GM12878 (cell line): ENCODE data around the gene ZG16. TPM values are rescaled to one million over a fixed set of nuclear protein-coding genes. Genes with fewer than 3 reads are reported as not detected.

ENCODE experiments used
- ATAC-seq: fragments of 200-7000 bp; cut with Tn5 transposase; 3 replicates; pipeline ENCODE4 v1.9.1; 2020; ENCODE audit warnings: mild to moderate bottlenecking, moderate library complexity
- BruUV-seq: library from RNA; stranded (reverse); fragments of 400-500 nt; replicated peaks from 2 replicates; lab custom pipeline; 2021; lab: Mats Ljungman, UMichigan
- CTCF ChIA-PET: fragments of 300-600 bp; sonication (Branson Sonifier 250); formaldehyde crosslinking; extraction: SDS; loops from one replicate; lab custom pipeline; 2021; ENCODE audit warnings: inconsistent platforms; lab: Yijun Ruan, JAX
- POLR2A ChIA-PET: fragments of 350-600 bp; formaldehyde crosslinking; extraction: SDS; loops from one replicate; lab custom pipeline; 2021; ENCODE audit warnings: inconsistent platforms; lab: Charles Lee
- RAD21 ChIA-PET: fragments of 300-600 bp; sonication (Branson Sonifier 250); formaldehyde crosslinking; loops from one replicate; lab custom pipeline; 2023; ENCODE audit warnings: antibody characterized with exemption; ENCODE audit not compliant: unreplicated experiment; lab: Charles Lee
- SMC1A ChIA-PET: fragments of 300-600 bp; sonication (Branson Sonifier 250); formaldehyde crosslinking; loops from one replicate; lab custom pipeline; 2023; ENCODE audit not compliant: unreplicated experiment, uncharacterized antibody; lab: Charles Lee
- DNase-seq: peaks from one replicate; pipeline ENCODE4 v3.0.0-alpha.2; 2011; ENCODE audit warnings: low read depth, low spot score
- FAIRE-seq: peaks from 3 replicates; lab custom pipeline; 2011; peaks lifted over from hg19 to GRCh38; lab: Jason Lieb, UNC
- H2AFZ ChIP-seq: 2 replicates; pipeline ENCODE4 v1.6.0; 2011; ENCODE audit warnings: low read depth, low read length, control low read depth; ENCODE audit not compliant: control insufficient read depth
- H3K27ac ChIP-seq: 2 replicates; pipeline ENCODE4 v1.5.1; 2011; ENCODE audit warnings: control low read depth; ENCODE audit not compliant: control insufficient read depth, insufficient read depth
- H3K27me3 ChIP-seq, 2 experiments: replicated peaks in 1 of 2; 2 replicates each; pipeline versions ENCODE4 v1.6.0 to v1.6.1; 2011; ENCODE audit warnings: low read length in 1 of 2; ENCODE audit not compliant: control insufficient read depth in 2 of 2, insufficient read depth in 2 of 2
- H3K36me3 ChIP-seq, 2 experiments: 2 replicates each; pipeline ENCODE4 v1.5.1; 2011; ENCODE audit warnings: low read length in 1 of 2; ENCODE audit not compliant: control insufficient read depth in 2 of 2, insufficient read depth in 2 of 2
- H3K4me1 ChIP-seq: 2 replicates; pipeline ENCODE4 v1.6.1; 2011; ENCODE audit warnings: mild to moderate bottlenecking, low read length, moderate library complexity, mixed read lengths; ENCODE audit not compliant: control insufficient read depth, insufficient read depth
- H3K4me2 ChIP-seq: 2 replicates; pipeline ENCODE4 v1.6.0; 2011; ENCODE audit warnings: control low read depth; ENCODE audit not compliant: control insufficient read depth, insufficient read depth
- H3K4me3 ChIP-seq: fragments of 200-600 bp; sonication (generic); 2 replicates; pipeline ENCODE4 v1.5.1; 2016
- H3K79me2 ChIP-seq: 2 replicates; pipeline ENCODE4 v1.6.0; 2011; ENCODE audit warnings: low read length; ENCODE audit not compliant: control insufficient read depth, insufficient read depth
- H3K9ac ChIP-seq: 2 replicates; pipeline ENCODE4 v1.8.0; 2011; ENCODE audit warnings: low read length, control low read depth, mixed read lengths; ENCODE audit not compliant: control insufficient read depth, insufficient read depth
- H3K9me3 ChIP-seq: replicated peaks from 3 replicates; pipeline ENCODE4 v1.5.1; 2011; ENCODE audit warnings: mild to moderate bottlenecking, low read length; ENCODE audit not compliant: control insufficient read depth, insufficient read depth
- H4K20me1 ChIP-seq: 2 replicates; pipeline ENCODE4 v1.6.0; 2011; ENCODE audit not compliant: control insufficient read depth, insufficient read depth
- IRF5 ChIP-seq: fragments of 450-650 bp; IDR thresholded peaks from 2 replicates; pipeline ENCODE4 v1.6.1; 2017; ENCODE audit warnings: borderline replicate concordance
- PAX5 ChIP-seq: IDR thresholded peaks from 2 replicates; pipeline ENCODE4 v1.6.1; 2011; ENCODE audit warnings: low read depth, low read length, borderline replicate concordance
- PAX8 ChIP-seq: fragments of 450-650 bp; IDR thresholded peaks from 2 replicates; pipeline ENCODE4 v1.6.1; 2017; ENCODE audit warnings: mild to moderate bottlenecking, moderate library complexity
- RB1 ChIP-seq: fragments of 450-650 bp; formaldehyde crosslinking; IDR thresholded peaks from 2 replicates; pipeline ENCODE4 v1.6.1; 2017; ENCODE audit warnings: mild to moderate bottlenecking, borderline replicate concordance
- WGBS: methylation state at CpG from one replicate; pipeline ENCODE4 v1.1.6; 2016; ENCODE audit warnings: low lambda C conversion rate; ENCODE audit not compliant: insufficient replicate concordance, insufficient coverage; ENCODE audit errors: missing lambda C conversion rate; 5-methylcytosine and 5-hydroxymethylcytosine counted together
- in situ Hi-C: fragments of 300-500 bp; cut with MboI; formaldehyde crosslinking; loops from 9 replicates; pipeline ENCODE4 v1.14.3; 2018; ENCODE audit warnings: mixed read lengths
- intact Hi-C: fragments of 100-400 bp; cut with micrococcal nuclease; formaldehyde crosslinking; loops from one replicate; pipeline ENCODE4 v1.14.2; 2022; ENCODE audit not compliant: unreplicated experiment
- polyA plus RNA-seq, 11 experiments: library from polyadenylated mRNA; depleted of rRNA in 4 of 11; unstranded in 6 of 11; stranded (reverse) in 5 of 11; fragments of >200 nt; fragmentation: Nextera tagmentation in 4 of 11; fragmentation: Illumina TruSeq in 1 of 11; extraction: Ambion mirVana in 4 of 11; extraction: Trizol in 1 of 11; gene quantifications; 1 replicate in 1 of 11; 2 replicates in 10 of 11; pipeline versions ENCODE4 v1.2.1 to v1.2.3, GENCODE V29; 2011 to 2016; ENCODE audit warnings: inconsistent platforms in 2 of 11, missing spikeins in 2 of 11, low read depth in 1 of 11
- total RNA-seq, 4 experiments: library from RNA; depleted of rRNA in 3 of 4; stranded (reverse); fragments of >200 nt in 3 of 4; fragmentation: Illumina TruSeq in 1 of 4; extraction: Trizol in 1 of 4; gene quantifications; 2 replicates each; pipeline versions ENCODE4 v1.2.1 to v1.2.3, GENCODE V29; 2013 to 2021

ZG16 gene
- total and polyA plus RNA-seq, 10 of the 15 experiments (the other 5 are each of a cell fraction or from before 2014, with no cell fraction given), result not detected

DNA sequence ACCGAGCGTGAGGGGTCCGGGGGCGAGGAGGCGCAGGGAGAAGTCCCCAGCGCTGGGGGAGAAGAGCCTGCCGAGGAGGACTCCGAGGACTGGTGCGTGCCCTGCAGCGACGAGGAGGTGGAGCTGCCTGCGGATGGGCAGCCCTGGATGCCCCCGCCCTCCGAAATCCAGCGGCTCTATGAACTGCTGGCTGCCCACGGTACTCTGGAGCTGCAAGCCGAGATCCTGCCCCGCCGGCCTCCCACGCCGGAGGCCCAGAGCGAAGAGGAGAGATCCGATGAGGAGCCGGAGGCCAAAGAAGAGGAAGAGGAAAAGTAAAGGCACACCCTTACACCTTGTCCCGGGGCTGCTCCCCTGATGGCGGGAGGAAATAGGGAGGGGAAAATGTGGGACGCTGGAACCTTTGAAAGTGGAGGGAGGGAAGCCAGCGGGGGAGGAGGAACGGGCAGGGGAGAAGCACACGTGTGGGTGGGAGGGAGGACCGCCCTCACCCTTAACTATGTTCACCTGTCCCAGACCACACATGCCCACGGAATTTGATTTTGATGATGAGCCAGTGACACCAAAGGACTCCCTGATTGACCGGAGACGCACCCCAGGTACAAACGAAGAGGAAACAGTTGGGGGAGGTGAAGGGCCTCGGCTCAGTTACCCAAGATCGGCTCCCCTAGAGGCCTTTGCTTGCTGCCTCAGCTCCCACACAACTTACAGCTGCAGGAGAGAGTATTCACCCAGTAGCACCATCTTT is 38.8 kb downstream of the ZG16 start (continued):
- TF ChIP-seq IRF5, result no peak
- TF ChIP-seq, all 136 proteins: peak for 12

DNA sequence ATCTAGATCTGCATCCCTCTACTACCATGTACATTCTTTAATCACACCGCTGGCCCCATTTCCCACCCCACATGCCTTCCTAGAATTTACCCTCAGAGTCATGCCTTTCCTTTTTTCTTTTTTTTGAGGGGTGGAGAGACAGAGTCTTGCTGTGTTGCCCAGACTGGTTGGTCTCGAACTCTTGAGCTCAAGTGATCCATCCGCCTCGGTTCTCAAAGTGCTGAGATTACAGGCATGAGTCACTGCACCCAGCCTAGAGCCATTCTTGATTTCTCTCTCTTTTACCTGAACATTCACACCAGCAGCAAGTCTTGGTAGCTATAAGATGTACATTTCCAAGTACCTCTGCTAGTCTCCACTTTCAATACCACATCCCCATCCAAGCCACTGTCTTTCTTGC is 40.0 kb downstream of the ZG16 start:
- DNase-seq, result no peak
- no peaks in the 10 kb centered on the region for H4K20me1 ChIP-seq
- H3K4me2 ChIP-seq, result peak overlapping the region; percentile 89; the same call in 1 of the 2 replicates
- in situ Hi-C loops, result loop anchor here (5.0 kb wide), 1 partner anchor 216 kb away; no protein-coding TSS in a partner anchor
- FAIRE-seq, result no peak
- H3K36me3 ChIP-seq, result peaks cover 0 to 2% of the 10 kb centered on the region in 2 experiments; a peak in 1 of 4 replicates
- intact Hi-C loops, result loop anchor here (5.0 kb wide), 1 partner anchor 204 kb away; the partner anchor contains the start of gene C16orf92
- H3K4me1 ChIP-seq, result peaks cover 17% of the 10 kb centered on the region
- no peak for TF ChIP-seq PAX5
- TF ChIP-seq PAX8, result no peak
- no peak for TF ChIP-seq RB1
- no peak overlapping the region for H2AFZ ChIP-seq
- peaks cover 46% of the 10 kb centered on the region for H3K79me2 ChIP-seq
- H3K27me3 ChIP-seq, result no peaks in the 10 kb centered on the region
- ChIA-PET POLR2A (interaction anchor here (0.5 to 5.5 kb wide), 8 partner anchors 8 to 220 kb away, joined by 3 to 40 read pairs (median 3); partner anchors contain the start of gene MAZ), CTCF (interaction anchor here (0.5 to 8.3 kb wide), 8 partner anchors 10 to 156 kb away, joined by 3 to 99 read pairs (median 5); partner anchors contain the start of genes KIF22 and TAOK2), SMC1A (interaction anchor here (0.7 to 7.8 kb wide), 9 partner anchors 10 to 138 kb away, joined by 3 to 48 read pairs (median 3); no protein-coding TSS in a partner anchor), RAD21 (interaction anchor here (1.0 to 7.9 kb wide), 2 partner anchors 11 to 30 kb away, joined by 6 to 51 read pairs; no protein-coding TSS in a partner anchor)
- H3K9ac ChIP-seq, result no peak overlapping the region
- no TSS peak for BruUV-seq
- no peak overlapping the region for H3K27ac ChIP-seq
- 0 out of 2 replicates have a peak overlapping the region, but pooled peaks have one; percentile 99 for H3K4me3 ChIP-seq
- no peak for ATAC-seq
- H3K9me3 ChIP-seq, result no peaks in the 10 kb centered on the region
- 100% methylated on average over 4 of the region's 4 CpGs for WGBS
